GM12864 (cell line): ENCODE results near the gene TEKT5.

Source experiments
- DNase-seq: peaks from one replicate; pipeline ENCODE4 v3.0.0-alpha.2; 2011; ENCODE audit warnings: low read depth
- H3K4me3 ChIP-seq: 2 replicates; pipeline ENCODE4 v1.5.1; 2011; ENCODE audit warnings: mild to moderate bottlenecking, low read depth, low read length, control low read depth
- TF ChIP-seq, protein P1 (sequence below): IDR thresholded peaks from 2 replicates; pipeline ENCODE4 v1.5.1; 2011; ENCODE audit warnings: low read depth, mild to moderate bottlenecking, moderate library complexity, low read length, control low read depth, inconsistent platforms; ENCODE audit errors: missing control alignments

TEKT5 gene

GRCh38 chr16:10610499-10611184 lies 84.1 kb downstream of the TEKT5 start:
- DNase-seq = no peak
- H3K4me3 ChIP-seq = no peak overlapping the region
- TF ChIP-seq, protein P1, sequence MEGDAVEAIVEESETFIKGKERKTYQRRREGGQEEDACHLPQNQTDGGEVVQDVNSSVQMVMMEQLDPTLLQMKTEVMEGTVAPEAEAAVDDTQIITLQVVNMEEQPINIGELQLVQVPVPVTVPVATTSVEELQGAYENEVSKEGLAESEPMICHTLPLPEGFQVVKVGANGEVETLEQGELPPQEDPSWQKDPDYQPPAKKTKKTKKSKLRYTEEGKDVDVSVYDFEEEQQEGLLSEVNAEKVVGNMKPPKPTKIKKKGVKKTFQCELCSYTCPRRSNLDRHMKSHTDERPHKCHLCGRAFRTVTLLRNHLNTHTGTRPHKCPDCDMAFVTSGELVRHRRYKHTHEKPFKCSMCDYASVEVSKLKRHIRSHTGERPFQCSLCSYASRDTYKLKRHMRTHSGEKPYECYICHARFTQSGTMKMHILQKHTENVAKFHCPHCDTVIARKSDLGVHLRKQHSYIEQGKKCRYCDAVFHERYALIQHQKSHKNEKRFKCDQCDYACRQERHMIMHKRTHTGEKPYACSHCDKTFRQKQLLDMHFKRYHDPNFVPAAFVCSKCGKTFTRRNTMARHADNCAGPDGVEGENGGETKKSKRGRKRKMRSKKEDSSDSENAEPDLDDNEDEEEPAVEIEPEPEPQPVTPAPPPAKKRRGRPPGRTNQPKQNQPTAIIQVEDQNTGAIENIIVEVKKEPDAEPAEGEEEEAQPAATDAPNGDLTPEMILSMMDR = no peak

DNA sequence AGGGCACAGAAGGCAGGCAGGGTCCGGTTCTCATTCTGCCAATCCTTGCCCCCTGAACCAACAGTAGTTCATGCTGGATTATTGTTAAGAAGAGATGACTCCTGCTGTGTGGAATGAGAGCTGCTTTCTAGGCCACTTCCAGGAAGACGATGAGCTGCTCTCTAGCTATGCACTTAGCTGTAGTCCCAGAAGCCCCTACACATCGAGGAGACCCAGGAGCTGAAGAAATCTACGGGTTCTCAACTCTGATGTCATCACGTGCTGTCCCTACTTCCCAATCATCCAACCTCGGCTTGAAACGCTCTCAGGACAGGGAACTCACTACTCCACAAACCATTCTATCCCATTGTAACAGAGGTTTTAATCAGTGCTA lies 85.3 kb downstream of the TEKT5 start:
- no peak for DNase-seq
- TF ChIP-seq, protein P1 = no peak

GRCh38 chr16:10608687-10609401 lies 85.9 kb downstream of the TEKT5 start:
- no peak overlapping the region for H3K4me3 ChIP-seq
- TF ChIP-seq, protein P1 = no peak
- no peak for DNase-seq

More for the DNA sequence above, 85.3 kb downstream of the TEKT5 start:
- no peak overlapping the region for H3K4me3 ChIP-seq

DNA sequence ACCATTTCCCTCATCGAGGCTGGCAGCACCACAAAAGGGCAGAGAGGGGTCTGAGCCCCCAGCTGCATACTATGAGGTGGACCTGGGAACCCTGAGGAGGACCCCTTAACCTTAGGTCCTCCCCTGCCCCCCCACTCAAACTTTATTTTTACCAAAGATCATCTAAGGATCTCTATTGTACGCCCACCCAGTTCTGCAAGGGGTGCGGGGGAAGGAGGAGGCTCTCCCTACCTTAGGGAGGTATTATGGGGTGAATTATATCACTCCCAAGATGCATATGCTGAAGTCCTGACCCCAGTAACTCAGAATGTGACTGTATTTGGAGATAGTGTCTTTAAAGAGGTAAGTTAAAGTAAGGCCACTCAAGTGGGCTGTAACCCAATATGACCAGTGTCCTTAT lies 87.6 kb downstream of the TEKT5 start:
- DNase-seq = no peak

DNA sequence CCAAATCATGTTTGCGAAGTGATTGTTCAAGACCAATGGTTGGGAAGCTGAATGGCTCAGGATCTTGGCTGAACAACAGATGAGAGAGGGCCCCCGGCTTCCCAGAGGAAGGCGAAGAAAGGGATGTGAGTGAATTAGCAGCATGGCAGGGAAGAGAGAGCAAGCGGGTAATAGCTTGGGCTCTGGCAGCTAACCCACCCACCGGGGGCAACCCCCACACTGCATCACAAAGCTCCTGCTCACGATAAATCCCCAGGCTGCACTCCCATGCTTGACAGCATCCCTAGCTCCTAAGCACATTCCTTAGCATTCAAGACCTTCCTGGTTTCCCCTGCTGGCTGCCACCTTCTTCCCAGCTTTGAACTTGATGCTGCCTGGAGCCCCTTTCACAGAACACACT lies 88.1 kb downstream of the TEKT5 start:
- H3K4me3 ChIP-seq = no peak overlapping the region
- no peak for DNase-seq
- TF ChIP-seq, protein P1 = no peak

More for the DNA sequence above, 87.6 kb downstream of the TEKT5 start:
- TF ChIP-seq, protein P1 = no peak
- H3K4me3 ChIP-seq = no peak overlapping the region

GRCh38 chr16:10605636-10606035 lies 89.1 kb downstream of the TEKT5 start:
- DNase-seq = no peak
- TF ChIP-seq, protein P1 = no peak

More at GRCh38 chr16:10605636-10606035, 89.1 kb downstream of the TEKT5 start:
- no peak overlapping the region for H3K4me3 ChIP-seq
